BJ (cell line): ENCODE measurements around the gene FXYD2. TPM values are rescaled to one million over a fixed set of nuclear protein-coding genes. Genes with fewer than 3 reads are reported as not detected.

ENCODE experiments used
- CTCF ChIA-PET: fragments of 350-600 bp; formaldehyde crosslinking; extraction: SDS; loops from one replicate; lab custom pipeline; 2021; ENCODE audit warnings: antibody characterized with exemption, inconsistent platforms; lab: Yijun Ruan, JAX
- POLR2A ChIA-PET: fragments of 300-600 bp; sonication (Branson Sonifier 250); formaldehyde crosslinking; extraction: SDS; loops from one replicate; lab custom pipeline; 2021; ENCODE audit warnings: antibody characterized with exemption; lab: Charles Lee
- DNase-seq: peaks from one replicate; pipeline ENCODE4 v3.0.0-alpha.2; 2011; ENCODE audit warnings: low read depth
- H3K27me3 ChIP-seq: 2 replicates; pipeline ENCODE4 v1.6.0; 2011; ENCODE audit warnings: low read length; ENCODE audit not compliant: control insufficient read depth, insufficient read depth
- H3K36me3 ChIP-seq: 2 replicates; pipeline ENCODE4 v1.5.1; 2011; ENCODE audit warnings: low read length; ENCODE audit not compliant: control insufficient read depth, insufficient read depth
- H3K4me3 ChIP-seq: 2 replicates; pipeline ENCODE4 v1.5.1; 2011; ENCODE audit warnings: low read depth, mild to moderate bottlenecking, control low read depth, low read length
- CTCF ChIP-seq: IDR thresholded peaks from 2 replicates; pipeline ENCODE4 v1.5.1; 2011; ENCODE audit warnings: low read depth, mild to moderate bottlenecking, control low read depth, inconsistent platforms, low read length, moderate library complexity; ENCODE audit not compliant: insufficient read depth
- polyA plus RNA-seq: library from polyadenylated mRNA; depleted of rRNA; stranded (reverse); fragments of >200 nt; gene quantifications from 2 replicates; pipeline ENCODE4 v1.2.3, GENCODE V29; 2011

FXYD2 gene
- polyA plus RNA-seq, 1 experiment = not detected

- ChIA-PET POLR2A (no interaction called here), CTCF (interaction anchor here (1.1 to 4.1 kb wide), 3 partner anchors 9 to 147 kb away, joined by 4 to 36 read pairs (median 5); no protein-coding TSS in a partner anchor)
- no peak for TF ChIP-seq CTCF
Measured at GRCh38 chr11:117799634-117800033, 24.9 kb downstream of the FXYD2 start.

GRCh38 chr11:117796872-117797529 is 27.5 kb downstream of the FXYD2 start, which contains the start of gene DSCAML1:
DSCAML1 (minus strand) TSS chr11:117797216; CDS start chr11:117797079, 137 bp downstream.
- peaks cover 21% of the 10 kb centered on the region for H3K27me3 ChIP-seq
- ChIA-PET CTCF (interaction anchor here (4.1 kb wide), 1 partner anchor 11 kb away, joined by 36 read pairs; no protein-coding TSS in a partner anchor), POLR2A (no interaction called here)
- H3K4me3 ChIP-seq = no peak within 1 kb of the TSS
- TF ChIP-seq CTCF = no peak
- no peak for DNase-seq
- H3K36me3 ChIP-seq = no peaks in the 10 kb centered on the region

More at GRCh38 chr11:117799634-117800033, 24.9 kb downstream of the FXYD2 start:
- Histone ChIP-seq H3K27me3 (peaks cover 21% of the 10 kb centered on the region), H3K4me3 (no peak overlapping the region), H3K36me3 (no peaks in the 10 kb centered on the region)
- no peak for DNase-seq

- DNase-seq = no peak
- H3K27me3 ChIP-seq = peaks cover 20% of the 10 kb centered on the region
- ChIA-PET CTCF (no interaction called here), POLR2A (no interaction called here)
- H3K36me3 ChIP-seq = no peaks in the 10 kb centered on the region
- TF ChIP-seq CTCF = no peak
- H3K4me3 ChIP-seq = no peak overlapping the region
Measured at GRCh38 chr11:117796456-117796871, 28.1 kb downstream of the FXYD2 start.

GRCh38 chr11:117795638-117796455 is 28.7 kb downstream of the FXYD2 start:
- CTCF ChIA-PET = no interaction called here
- DNase-seq = no peak
- Histone ChIP-seq H3K36me3 (no peaks in the 10 kb centered on the region), H3K4me3 (no peak overlapping the region), H3K27me3 (peaks cover 20% of the 10 kb centered on the region)
- POLR2A ChIA-PET = no interaction called here
- TF ChIP-seq CTCF = no peak

GRCh38 chr11:117794772-117795629 is 29.5 kb downstream of the FXYD2 start:
- CTCF ChIA-PET = no interaction called here
- H3K4me3 ChIP-seq = no peak overlapping the region
- POLR2A ChIA-PET = no interaction called here

More at GRCh38 chr11:117794772-117795629, 29.5 kb downstream of the FXYD2 start:
- H3K27me3 ChIP-seq = peaks cover 20% of the 10 kb centered on the region
- DNase-seq = no peak
- H3K36me3 ChIP-seq = no peaks in the 10 kb centered on the region
- TF ChIP-seq CTCF = no peak
